HepG2 (cell line): ENCODE data around the gene SRP68. TPM values are rescaled to one million over a fixed set of nuclear protein-coding genes. Genes with fewer than 3 reads are reported as not detected.

Experiments used
- CBFB ChIP-seq: sonication (generic); formaldehyde crosslinking; IDR thresholded peaks from 2 replicates; pipeline ENCODE4 v1.4.0; 2020; ENCODE audit warnings: missing genetic modification reagents
- NR2F2 ChIP-seq: IDR thresholded peaks from 2 replicates; pipeline ENCODE4 v1.6.1; 2012; ENCODE audit warnings: low read depth, inconsistent platforms, borderline replicate concordance
- NR2F6 ChIP-seq, 2 experiments: IDR thresholded peaks; 2 replicates each; pipeline ENCODE4 v1.6.1; 2016; ENCODE audit warnings: antibody characterized with exemption in 1 of 2, mild to moderate bottlenecking in 1 of 2
- PAX8 ChIP-seq: sonication (generic); formaldehyde crosslinking; IDR thresholded peaks from 2 replicates; pipeline ENCODE4 v1.8.0; 2022; ENCODE audit warnings: mild to moderate bottlenecking, missing genetic modification reagents, borderline replicate concordance
- RARA ChIP-seq: IDR thresholded peaks from 2 replicates; pipeline ENCODE4 v1.6.1; 2016; ENCODE audit warnings: missing genetic modification reagents, missing compliant biosample characterization
- USF2 ChIP-seq, 2 experiments: sonication (generic) in 1 of 2; formaldehyde crosslinking in 1 of 2; IDR thresholded peaks; 2 replicates each; pipeline versions ENCODE4 v1.5.1 to v1.6.1; 2011 to 2020; ENCODE audit warnings: borderline replicate concordance in 1 of 2, low read depth in 1 of 2, low read length in 1 of 2, mild to moderate bottlenecking in 1 of 2, missing genetic modification reagents in 1 of 2, moderate library complexity in 1 of 2
- ZBTB3 ChIP-seq: sonication (generic); formaldehyde crosslinking; IDR thresholded peaks from 2 replicates; pipeline ENCODE4 v1.4.0; 2020; ENCODE audit warnings: low read depth, mild to moderate bottlenecking, moderate library complexity, missing genetic modification reagents, borderline replicate concordance
- ZBTB7B ChIP-seq: sonication (generic); formaldehyde crosslinking; IDR thresholded peaks from 2 replicates; pipeline ENCODE4 v1.4.0; 2020; ENCODE audit warnings: missing genetic modification reagents
- ZFP41 ChIP-seq: sonication (generic); formaldehyde crosslinking; IDR thresholded peaks from 2 replicates; pipeline ENCODE4 v1.4.0; 2020; ENCODE audit warnings: mild to moderate bottlenecking, missing genetic modification reagents, borderline replicate concordance
- ZNF224 ChIP-seq: sonication (generic); formaldehyde crosslinking; IDR thresholded peaks from 2 replicates; pipeline ENCODE4 v1.5.0; 2020; ENCODE audit warnings: mild to moderate bottlenecking, missing genetic modification reagents
- ZNF503 ChIP-seq: sonication (generic); formaldehyde crosslinking; IDR thresholded peaks from 2 replicates; pipeline ENCODE4 v1.4.0; 2020; ENCODE audit warnings: missing genetic modification reagents
- polyA plus RNA-seq, 8 experiments: library from polyadenylated mRNA; depleted of rRNA in 3 of 8; stranded (reverse) in 7 of 8; unstranded in 1 of 8; fragments of >200 nt; fragmentation: Illumina TruSeq in 4 of 8; extraction: Trizol in 4 of 8; gene quantifications; 2 replicates each; pipeline versions ENCODE4 v1.2.1 to v1.2.3, GENCODE V29; 2011 to 2016; ENCODE audit warnings: low read depth in 4 of 8, missing spikeins in 1 of 8, mixed read lengths in 1 of 8; ENCODE audit not compliant: insufficient read depth in 1 of 8
- total RNA-seq, 5 experiments: library from RNA; depleted of rRNA; stranded (reverse); fragments of >200 nt; fragmentation: Illumina TruSeq; extraction: Trizol; gene quantifications; 2 replicates each; pipeline ENCODE4 v1.2.3, GENCODE V29; 2016; ENCODE audit warnings: low read depth in 1 of 5
- TF ChIP-seq, protein P1 (sequence below): sonication (generic); formaldehyde crosslinking; IDR thresholded peaks from 2 replicates; pipeline ENCODE4 v1.5.1; 2020; ENCODE audit warnings: mild to moderate bottlenecking, missing genetic modification reagents, borderline replicate concordance
- TF ChIP-seq, protein P2 (sequence below): sonication (generic); formaldehyde crosslinking; conservative IDR thresholded peaks from 2 replicates; pipeline ENCODE4 v1.4.0; 2020; ENCODE audit warnings: mild to moderate bottlenecking, missing genetic modification reagents, moderate library complexity

The SRP68 gene
- total and polyA plus RNA-seq, 2 of the 13 experiments (the other 11 are each of a cell fraction or from before 2014, with no cell fraction given): 39.8 to 74.3 TPM

DNA sequence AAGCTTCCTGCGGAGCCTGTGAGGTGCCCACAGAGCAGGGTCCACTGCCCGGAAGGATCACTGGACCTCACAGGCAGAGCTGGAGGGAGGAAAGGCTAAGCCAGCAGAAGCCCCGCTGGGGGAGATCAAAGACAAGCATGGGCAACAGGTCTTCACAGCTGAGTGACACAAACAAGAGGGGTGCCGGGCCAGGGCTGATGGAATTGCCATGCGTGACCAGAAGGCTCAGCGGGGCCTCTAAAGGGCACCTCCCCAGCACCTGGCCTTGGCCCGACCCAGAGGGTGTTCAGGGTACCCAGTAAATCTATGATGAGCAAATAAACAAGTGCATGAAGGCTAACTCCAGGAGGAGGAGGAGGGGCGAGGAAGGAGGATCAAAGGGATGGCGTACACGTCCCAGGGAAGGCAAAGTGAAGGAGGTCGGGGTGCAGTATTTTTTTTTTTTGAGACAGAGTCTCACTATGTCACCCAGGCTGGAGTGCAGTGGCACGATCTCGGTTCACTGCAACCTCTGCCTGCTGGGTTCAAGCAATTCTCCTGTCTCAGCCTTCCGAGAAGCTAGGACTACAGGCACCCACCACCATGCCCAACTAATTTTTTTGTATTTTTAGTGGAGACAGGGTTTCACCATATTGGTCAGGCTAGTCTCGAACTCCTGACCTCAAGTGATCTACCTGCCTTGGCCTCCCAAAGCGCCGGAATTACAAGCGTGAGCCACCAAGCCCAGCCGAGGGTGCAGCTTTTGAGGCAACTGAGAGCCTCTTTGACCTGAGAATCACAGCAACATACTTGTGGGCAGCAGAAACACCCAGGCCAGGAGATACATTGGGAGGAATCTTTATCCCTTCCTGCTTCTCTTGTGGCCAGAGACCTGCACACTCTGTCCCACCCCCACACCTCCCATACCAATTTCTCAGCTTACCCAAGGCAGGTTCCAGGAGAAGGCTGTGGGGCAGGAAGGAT, 47.4 kb upstream of the SRP68 start (continued):
- TF ChIP-seq, protein P1, sequence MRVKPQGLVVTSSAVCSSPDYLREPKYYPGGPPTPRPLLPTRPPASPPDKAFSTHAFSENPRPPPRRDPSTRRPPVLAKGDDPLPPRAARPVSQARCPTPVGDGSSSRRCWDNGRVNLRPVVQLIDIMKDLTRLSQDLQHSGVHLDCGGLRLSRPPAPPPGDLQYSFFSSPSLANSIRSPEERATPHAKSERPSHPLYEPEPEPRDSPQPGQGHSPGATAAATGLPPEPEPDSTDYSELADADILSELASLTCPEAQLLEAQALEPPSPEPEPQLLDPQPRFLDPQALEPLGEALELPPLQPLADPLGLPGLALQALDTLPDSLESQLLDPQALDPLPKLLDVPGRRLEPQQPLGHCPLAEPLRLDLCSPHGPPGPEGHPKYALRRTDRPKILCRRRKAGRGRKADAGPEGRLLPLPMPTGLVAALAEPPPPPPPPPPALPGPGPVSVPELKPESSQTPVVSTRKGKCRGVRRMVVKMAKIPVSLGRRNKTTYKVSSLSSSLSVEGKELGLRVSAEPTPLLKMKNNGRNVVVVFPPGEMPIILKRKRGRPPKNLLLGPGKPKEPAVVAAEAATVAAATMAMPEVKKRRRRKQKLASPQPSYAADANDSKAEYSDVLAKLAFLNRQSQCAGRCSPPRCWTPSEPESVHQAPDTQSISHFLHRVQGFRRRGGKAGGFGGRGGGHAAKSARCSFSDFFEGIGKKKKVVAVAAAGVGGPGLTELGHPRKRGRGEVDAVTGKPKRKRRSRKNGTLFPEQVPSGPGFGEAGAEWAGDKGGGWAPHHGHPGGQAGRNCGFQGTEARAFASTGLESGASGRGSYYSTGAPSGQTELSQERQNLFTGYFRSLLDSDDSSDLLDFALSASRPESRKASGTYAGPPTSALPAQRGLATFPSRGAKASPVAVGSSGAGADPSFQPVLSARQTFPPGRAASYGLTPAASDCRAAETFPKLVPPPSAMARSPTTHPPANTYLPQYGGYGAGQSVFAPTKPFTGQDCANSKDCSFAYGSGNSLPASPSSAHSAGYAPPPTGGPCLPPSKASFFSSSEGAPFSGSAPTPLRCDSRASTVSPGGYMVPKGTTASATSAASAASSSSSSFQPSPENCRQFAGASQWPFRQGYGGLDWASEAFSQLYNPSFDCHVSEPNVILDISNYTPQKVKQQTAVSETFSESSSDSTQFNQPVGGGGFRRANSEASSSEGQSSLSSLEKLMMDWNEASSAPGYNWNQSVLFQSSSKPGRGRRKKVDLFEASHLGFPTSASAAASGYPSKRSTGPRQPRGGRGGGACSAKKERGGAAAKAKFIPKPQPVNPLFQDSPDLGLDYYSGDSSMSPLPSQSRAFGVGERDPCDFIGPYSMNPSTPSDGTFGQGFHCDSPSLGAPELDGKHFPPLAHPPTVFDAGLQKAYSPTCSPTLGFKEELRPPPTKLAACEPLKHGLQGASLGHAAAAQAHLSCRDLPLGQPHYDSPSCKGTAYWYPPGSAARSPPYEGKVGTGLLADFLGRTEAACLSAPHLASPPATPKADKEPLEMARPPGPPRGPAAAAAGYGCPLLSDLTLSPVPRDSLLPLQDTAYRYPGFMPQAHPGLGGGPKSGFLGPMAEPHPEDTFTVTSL (CRISPR knock-in tag): peak; percentile 76; the same call in 1 of the 2 replicates
- TF ChIP-seq ZBTB3 (0 out of 2 replicates have a peak, but pooled peaks have one; percentile 60), ZNF503 (CRISPR knock-in tag) (peak; percentile 79; the same call in 1 of the 2 replicates), CBFB (CRISPR knock-in tag) (no peak), NR2F2 (peak; percentile 73; the same call in 1 of the 2 replicates), NR2F6 (IDR thresholded peaks at IDR 0.05) (peak; percentile 66), NR2F6 (CRISPR knock-in tag; IDR thresholded peaks at IDR 0.05) (peak; percentile 88), RARA (CRISPR knock-in tag) (peak; percentile 97), ZBTB7B (CRISPR knock-in tag) (peak; percentile 77), ZNF224 (CRISPR knock-in tag) (0 out of 2 replicates have a peak, but pooled peaks have one; percentile 52), PAX8 (CRISPR knock-in tag) (no peak), USF2 (IDR thresholded peaks at IDR 0.05; ENCODE audit: low read depth, low read length) (no peak), USF2 (CRISPR knock-in tag; IDR thresholded peaks at IDR 0.05; ENCODE audit: borderline replicate concordance) (no peak), ZFP41 (CRISPR knock-in tag) (no peak)
- TF ChIP-seq, protein P2, sequence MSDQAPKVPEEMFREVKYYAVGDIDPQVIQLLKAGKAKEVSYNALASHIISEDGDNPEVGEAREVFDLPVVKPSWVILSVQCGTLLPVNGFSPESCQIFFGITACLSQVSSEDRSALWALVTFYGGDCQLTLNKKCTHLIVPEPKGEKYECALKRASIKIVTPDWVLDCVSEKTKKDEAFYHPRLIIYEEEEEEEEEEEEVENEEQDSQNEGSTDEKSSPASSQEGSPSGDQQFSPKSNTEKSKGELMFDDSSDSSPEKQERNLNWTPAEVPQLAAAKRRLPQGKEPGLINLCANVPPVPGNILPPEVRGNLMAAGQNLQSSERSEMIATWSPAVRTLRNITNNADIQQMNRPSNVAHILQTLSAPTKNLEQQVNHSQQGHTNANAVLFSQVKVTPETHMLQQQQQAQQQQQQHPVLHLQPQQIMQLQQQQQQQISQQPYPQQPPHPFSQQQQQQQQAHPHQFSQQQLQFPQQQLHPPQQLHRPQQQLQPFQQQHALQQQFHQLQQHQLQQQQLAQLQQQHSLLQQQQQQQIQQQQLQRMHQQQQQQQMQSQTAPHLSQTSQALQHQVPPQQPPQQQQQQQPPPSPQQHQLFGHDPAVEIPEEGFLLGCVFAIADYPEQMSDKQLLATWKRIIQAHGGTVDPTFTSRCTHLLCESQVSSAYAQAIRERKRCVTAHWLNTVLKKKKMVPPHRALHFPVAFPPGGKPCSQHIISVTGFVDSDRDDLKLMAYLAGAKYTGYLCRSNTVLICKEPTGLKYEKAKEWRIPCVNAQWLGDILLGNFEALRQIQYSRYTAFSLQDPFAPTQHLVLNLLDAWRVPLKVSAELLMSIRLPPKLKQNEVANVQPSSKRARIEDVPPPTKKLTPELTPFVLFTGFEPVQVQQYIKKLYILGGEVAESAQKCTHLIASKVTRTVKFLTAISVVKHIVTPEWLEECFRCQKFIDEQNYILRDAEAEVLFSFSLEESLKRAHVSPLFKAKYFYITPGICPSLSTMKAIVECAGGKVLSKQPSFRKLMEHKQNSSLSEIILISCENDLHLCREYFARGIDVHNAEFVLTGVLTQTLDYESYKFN (CRISPR knock-in tag): peak; percentile 96
